HG03575 (cell line): Measurements from ENCODE around the gene ADI1.
"Not testable (repeated sequence)": the region's sequence is repeated elsewhere in the genome, so short reads cannot be mapped to it uniquely, and the experiment has no call there.

ENCODE experiments used
- ATAC-seq: cut with Tn5 transposase; IDR thresholded peaks from one replicate; pipeline ENCODE4 v1.9.1; 2021; ENCODE audit not compliant: unreplicated experiment, insufficient number of reproducible peaks, low FRiP score; ENCODE audit errors: extremely low read depth

ADI1 gene

GRCh38 chr2:3456125-3456524, 63.2 kb downstream of the ADI1 start:
- no peak for ATAC-seq

- no peak for ATAC-seq
Observed at GRCh38 chr2:3454802-3455201, 64.5 kb downstream of the ADI1 start.

DNA sequence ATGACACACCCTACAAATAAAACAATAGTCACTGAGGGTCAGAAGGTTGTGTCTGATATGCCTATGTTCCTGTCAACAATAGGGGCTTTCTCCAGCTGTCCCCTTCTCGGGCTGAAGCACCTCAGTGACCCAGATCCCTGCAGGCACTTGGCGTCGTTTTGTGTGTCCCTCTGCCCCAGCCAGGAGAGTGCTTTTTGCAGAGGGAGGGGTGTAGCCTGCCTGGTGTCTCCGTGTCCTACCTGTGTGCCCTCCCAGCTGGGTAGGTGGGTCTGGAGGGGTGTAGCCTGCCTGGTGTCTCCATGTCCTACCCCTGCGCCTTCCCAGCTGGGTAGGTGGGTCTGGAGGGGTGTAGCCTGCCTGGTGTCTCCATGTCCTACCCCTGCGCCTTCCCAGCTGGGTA, 65.3 kb downstream of the ADI1 start:
- not testable (repeated sequence) for ATAC-seq

DNA sequence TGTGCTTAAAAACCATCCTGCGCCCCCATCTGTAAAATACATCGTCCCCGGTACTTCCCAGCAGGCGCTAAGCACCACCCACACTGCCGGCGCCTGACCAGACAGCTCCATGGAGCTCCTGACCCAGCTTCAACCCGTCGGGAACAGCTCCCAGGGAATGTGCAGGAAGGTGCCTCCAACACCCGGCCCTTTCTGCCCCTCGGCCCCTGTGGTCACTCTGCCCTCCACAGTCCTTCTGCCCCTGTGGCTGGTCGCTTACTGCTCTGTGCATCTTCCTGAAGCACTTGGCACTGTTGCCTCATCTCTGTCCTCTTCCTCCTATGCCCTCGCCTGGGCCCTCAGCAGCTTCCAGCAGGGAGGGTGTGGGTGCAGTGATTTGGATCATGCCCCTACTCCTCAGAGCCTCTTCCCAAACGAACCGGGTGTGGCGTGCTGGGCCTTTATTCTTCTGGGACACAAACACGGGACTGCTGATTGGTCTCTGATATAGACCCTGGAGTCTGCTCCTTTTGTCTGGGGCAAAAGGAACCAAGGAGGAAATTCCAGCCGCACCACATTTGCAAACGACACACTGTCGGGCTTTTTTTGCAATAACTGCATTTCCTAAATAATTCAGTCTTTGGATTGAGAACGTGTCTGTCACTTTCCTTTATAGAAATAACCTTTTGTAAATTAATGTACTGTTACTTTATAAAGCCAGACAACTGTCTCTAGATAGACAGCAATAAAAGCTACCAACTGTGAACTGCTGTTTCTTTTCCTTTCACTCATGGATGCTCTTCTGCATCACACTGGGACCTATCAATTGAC, 65.9 kb downstream of the ADI1 start:
- ATAC-seq: no peak

- ATAC-seq: no peak
Observed at GRCh38 chr2:3451926-3452671, 67.2 kb downstream of the ADI1 start.

DNA sequence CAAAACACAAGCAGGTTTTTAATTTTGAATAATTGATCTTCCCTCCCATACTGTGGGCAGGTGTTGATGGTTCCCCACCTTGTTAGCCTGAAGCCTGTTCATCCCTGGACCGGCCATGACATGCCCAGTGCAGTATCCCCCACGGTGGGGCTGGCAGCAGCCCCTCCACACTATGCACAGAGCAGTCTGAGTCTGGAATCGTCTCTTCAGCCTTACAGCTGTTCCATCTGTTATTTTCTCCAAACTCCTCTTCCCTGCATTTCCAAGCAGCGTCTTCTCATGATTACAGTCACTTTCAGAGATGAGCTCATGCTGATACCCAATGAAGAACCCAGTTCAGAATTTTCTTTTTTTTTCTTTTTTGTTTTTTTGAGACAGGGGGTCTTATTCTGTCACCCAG, 68.2 kb downstream of the ADI1 start:
- no peak for ATAC-seq

DNA sequence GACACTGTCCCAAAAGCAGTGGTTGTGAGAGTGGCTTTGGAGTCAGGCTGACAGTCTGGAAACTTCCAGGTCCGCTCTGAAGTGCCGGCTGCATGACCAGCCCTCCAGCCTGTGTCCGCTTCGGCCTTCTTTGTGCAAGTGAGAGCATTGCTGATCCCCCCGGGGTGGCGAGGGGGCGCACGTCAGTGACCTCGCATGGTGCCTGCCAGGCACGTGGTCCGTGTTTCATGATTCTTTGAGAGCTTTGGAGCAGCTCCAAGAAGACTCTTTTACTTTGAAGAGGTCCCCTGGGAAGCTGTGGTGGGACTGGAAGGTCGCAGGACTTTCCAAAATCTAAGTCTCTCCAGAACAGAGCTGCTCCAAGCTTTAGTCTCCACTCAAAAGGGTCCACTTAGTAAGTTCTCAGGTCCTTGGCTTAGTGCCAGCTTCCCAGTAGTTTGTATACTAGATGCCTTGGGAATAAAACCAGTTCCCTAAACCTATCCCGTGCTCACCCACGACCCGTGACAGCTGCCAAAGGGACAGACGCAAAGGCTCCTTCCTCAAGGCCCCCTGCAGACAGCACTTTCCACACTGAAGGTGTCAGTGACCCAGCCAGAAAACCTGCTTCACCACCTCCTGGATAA, 68.8 kb downstream of the ADI1 start:
- no peak for ATAC-seq

- ATAC-seq: no peak
Observed at GRCh38 chr2:3449936-3450335, 69.4 kb downstream of the ADI1 start.

GRCh38 chr2:3449086-3449485, 70.2 kb downstream of the ADI1 start:
- no peak for ATAC-seq

- ATAC-seq: not testable (repeated sequence)
Observed at GRCh38 chr2:3448441-3448911, 70.9 kb downstream of the ADI1 start.

DNA sequence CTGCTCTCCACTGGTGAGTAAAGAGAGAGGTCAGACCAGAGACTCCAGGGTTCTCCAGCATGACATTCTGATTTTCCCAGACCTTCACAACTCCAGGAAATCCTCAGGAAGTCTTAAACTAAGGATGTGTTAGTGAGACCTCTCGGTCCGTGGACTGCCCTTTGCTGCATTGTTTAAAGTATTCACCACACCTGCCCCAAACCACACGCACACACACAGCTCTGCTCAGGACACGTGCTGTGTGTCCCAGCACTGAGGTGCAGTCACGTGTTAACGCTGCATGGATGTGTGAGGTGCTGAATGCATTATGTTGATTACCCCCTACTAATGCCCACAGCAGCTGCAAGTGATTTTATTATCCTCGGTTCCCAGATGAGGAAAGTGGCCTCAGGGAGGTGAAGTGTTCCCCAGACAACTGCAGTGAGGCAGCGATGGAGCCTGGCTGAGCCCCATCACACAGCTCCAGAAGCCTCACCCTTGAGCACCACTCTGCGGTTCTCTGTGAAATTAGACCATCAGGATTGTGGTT, 71.5 kb downstream of the ADI1 start:
- no peak for ATAC-seq
